VCaP (cell line): ENCODE data around the gene SLC27A6.
"Not testable (repeated sequence)": the region's sequence is repeated elsewhere in the genome, so short reads cannot be mapped to it uniquely, and the experiment has no call there.

Experiments used
- H3K27ac ChIP-seq: fragments of 450-650 bp; 2 replicates; pipeline ENCODE4 v1.5.1; 2017
- CTCF ChIP-seq: fragments of 450-650 bp; conservative IDR thresholded peaks from 2 replicates; pipeline ENCODE4 v1.5.1; 2017; ENCODE audit warnings: mild to moderate bottlenecking, moderate library complexity

The SLC27A6 gene

GRCh38 chr5:129031886-129032683, 66.8 kb downstream of the SLC27A6 start:
- H3K27ac ChIP-seq = no peak overlapping the region
- TF ChIP-seq CTCF = no peak

GRCh38 chr5:129036257-129036656, 71.0 kb downstream of the SLC27A6 start:
- H3K27ac ChIP-seq = not testable (repeated sequence)

GRCh38 chr5:129041196-129041881, 76.1 kb downstream of the SLC27A6 start:
- no peak for TF ChIP-seq CTCF
- no peak overlapping the region for H3K27ac ChIP-seq

- no peak for TF ChIP-seq CTCF
- H3K27ac ChIP-seq = no peak overlapping the region
Observed at GRCh38 chr5:129042306-129042705, 77.0 kb downstream of the SLC27A6 start.

- TF ChIP-seq CTCF = no peak
- H3K27ac ChIP-seq = no peak overlapping the region
Observed at GRCh38 chr5:129043894-129044293, 78.6 kb downstream of the SLC27A6 start.

GRCh38 chr5:129046151-129046550, 80.9 kb downstream of the SLC27A6 start:
- no peak for TF ChIP-seq CTCF
- no peak overlapping the region for H3K27ac ChIP-seq

- peak overlapping the region; percentile 33 for H3K27ac ChIP-seq
- TF ChIP-seq CTCF = no peak
Observed at GRCh38 chr5:129048509-129048908, 83.2 kb downstream of the SLC27A6 start.

- H3K27ac ChIP-seq = peak overlapping the region; percentile 33
- no peak for TF ChIP-seq CTCF
Observed at GRCh38 chr5:129049126-129049799, 84.0 kb downstream of the SLC27A6 start.
